ENCODE results near the gene CTNND2.

The CTNND2 gene

GRCh38 chr5:11293523-11293922 is 610.7 kb downstream of the CTNND2 start:
- WGBS (ENCODE audit: insufficient coverage, insufficient read length): 100% methylated on average over 1 of the region's 2 CpGs
- no peaks in the 10 kb centered on the region for H3K36me3 ChIP-seq (ENCODE audit: control insufficient read depth, insufficient read depth, low read length)
- H3K4me3 ChIP-seq (ENCODE audit: low read length): no peak overlapping the region
- no peak overlapping the region for H3K27ac ChIP-seq (ENCODE audit: low read length)
- DNase-seq (ENCODE audit: low read depth, low spot score): no peak
- no peaks in the 10 kb centered on the region for H3K4me1 ChIP-seq (ENCODE audit: control insufficient read depth, insufficient read depth, low read length)
- H3K9me3 ChIP-seq (ENCODE audit: control insufficient read depth, insufficient read depth, low read length): no peaks in the 10 kb centered on the region
- H3K27me3 ChIP-seq (ENCODE audit: control insufficient read depth, insufficient read depth, low read length): no peaks in the 10 kb centered on the region

- WGBS (ENCODE audit: insufficient coverage, insufficient read length): no CpG with 5 or more reads among the region's 1 CpG
- H3K27me3 ChIP-seq (ENCODE audit: control insufficient read depth, insufficient read depth, low read length): no peaks in the 10 kb centered on the region
These were observed 611.4 kb downstream of the CTNND2 start for GRCh38 chr5:11292648-11293356.

DNA sequence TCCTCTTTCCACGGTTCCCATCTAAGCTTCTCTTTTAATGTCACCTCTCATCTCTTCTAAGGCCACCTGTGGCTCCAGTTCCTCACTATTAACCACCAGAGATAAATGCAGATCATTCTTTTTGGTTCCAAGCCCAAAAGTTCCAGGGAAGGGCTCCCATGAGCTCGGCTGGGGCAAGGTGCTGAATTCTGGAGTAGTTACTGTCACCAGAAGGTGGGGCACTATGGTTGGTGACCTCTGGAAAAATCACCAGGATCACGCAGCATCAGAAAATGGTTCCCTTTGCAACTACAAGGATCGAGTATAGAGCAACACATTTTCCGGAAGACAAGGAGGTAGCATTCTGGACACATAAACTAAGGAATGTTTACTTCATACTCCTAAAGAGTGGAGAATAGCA is 614.5 kb downstream of the CTNND2 start:
- Histone ChIP-seq H3K4me3 (ENCODE audit: low read length) (no peak overlapping the region), H3K27me3 (ENCODE audit: control insufficient read depth, insufficient read depth, low read length) (no peaks in the 10 kb centered on the region), H3K27ac (ENCODE audit: low read length) (no peak overlapping the region), H3K9me3 (ENCODE audit: control insufficient read depth, insufficient read depth, low read length) (no peaks in the 10 kb centered on the region), H3K36me3 (ENCODE audit: control insufficient read depth, insufficient read depth, low read length) (no peaks in the 10 kb centered on the region), H3K4me1 (ENCODE audit: control insufficient read depth, insufficient read depth, low read length) (no peaks in the 10 kb centered on the region)
- DNase-seq (ENCODE audit: low read depth, low spot score): no peak
- no CpG with 5 or more reads among the region's 5 CpGs for WGBS (ENCODE audit: insufficient coverage, insufficient read length)

More at GRCh38 chr5:11292648-11293356, 611.4 kb downstream of the CTNND2 start:
- H3K9me3 ChIP-seq (ENCODE audit: control insufficient read depth, insufficient read depth, low read length): no peaks in the 10 kb centered on the region
- no peaks in the 10 kb centered on the region for H3K36me3 ChIP-seq (ENCODE audit: control insufficient read depth, insufficient read depth, low read length)
- H3K4me1 ChIP-seq (ENCODE audit: control insufficient read depth, insufficient read depth, low read length): no peaks in the 10 kb centered on the region
- no peak for DNase-seq (ENCODE audit: low read depth, low spot score)
- no peak overlapping the region for H3K4me3 ChIP-seq (ENCODE audit: low read length)
- H3K27ac ChIP-seq (ENCODE audit: low read length): no peak overlapping the region

DNA sequence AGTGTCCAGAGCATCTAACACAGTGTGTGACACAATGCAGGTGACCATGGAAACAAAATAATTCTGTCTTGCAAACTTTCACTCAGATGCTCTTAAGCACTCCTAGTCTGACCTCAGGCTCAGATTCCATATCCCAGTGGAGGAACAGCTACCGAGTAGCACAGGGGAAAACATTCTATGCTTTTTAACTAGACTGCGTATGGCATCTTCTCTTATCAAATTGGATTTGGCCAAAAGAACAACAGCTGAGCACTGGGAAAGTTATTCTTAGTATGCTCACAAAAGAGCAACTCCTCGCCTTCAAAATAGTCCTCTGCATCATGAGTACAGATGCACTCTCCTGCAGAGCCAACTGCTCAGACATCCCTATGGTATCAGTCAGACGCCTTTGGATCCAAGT is 615.0 kb downstream of the CTNND2 start:
- no peaks in the 10 kb centered on the region for H3K4me1 ChIP-seq (ENCODE audit: control insufficient read depth, insufficient read depth, low read length)
- H3K27me3 ChIP-seq (ENCODE audit: control insufficient read depth, insufficient read depth, low read length): no peaks in the 10 kb centered on the region
- no CpG with 5 or more reads among the region's 4 CpGs for WGBS (ENCODE audit: insufficient coverage, insufficient read length)
- H3K36me3 ChIP-seq (ENCODE audit: control insufficient read depth, insufficient read depth, low read length): no peaks in the 10 kb centered on the region
- H3K4me3 ChIP-seq (ENCODE audit: low read length): no peak overlapping the region
- H3K9me3 ChIP-seq (ENCODE audit: control insufficient read depth, insufficient read depth, low read length): no peaks in the 10 kb centered on the region
- no peak overlapping the region for H3K27ac ChIP-seq (ENCODE audit: low read length)
- no peak for DNase-seq (ENCODE audit: low read depth, low spot score)

DNA sequence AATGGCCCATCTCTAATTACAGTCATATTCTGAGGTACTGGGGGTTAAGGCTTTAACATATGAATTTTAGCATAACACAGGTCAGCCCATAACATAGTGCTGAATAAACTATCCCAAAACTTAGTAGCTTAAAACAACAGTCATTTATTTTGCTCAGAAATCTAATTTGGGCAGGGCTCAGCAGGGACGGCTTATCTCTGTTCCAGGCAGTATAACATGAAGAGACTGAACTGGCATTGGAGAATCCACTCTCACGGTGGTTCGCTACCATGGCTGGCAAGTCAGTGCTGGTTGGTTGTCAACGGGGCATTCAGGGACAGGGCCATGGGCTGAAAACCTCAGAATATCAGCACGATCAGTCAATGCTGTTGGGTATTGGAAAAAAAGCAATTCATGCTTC is 622.4 kb downstream of the CTNND2 start:
- Histone ChIP-seq H3K9me3 (ENCODE audit: control insufficient read depth, insufficient read depth, low read length) (no peaks in the 10 kb centered on the region), H3K4me1 (ENCODE audit: control insufficient read depth, insufficient read depth, low read length) (no peaks in the 10 kb centered on the region), H3K27me3 (ENCODE audit: control insufficient read depth, insufficient read depth, low read length) (no peaks in the 10 kb centered on the region), H3K36me3 (ENCODE audit: control insufficient read depth, insufficient read depth, low read length) (no peaks in the 10 kb centered on the region), H3K4me3 (ENCODE audit: low read length) (no peak overlapping the region), H3K27ac (ENCODE audit: low read length) (no peak overlapping the region)
- no peak for DNase-seq (ENCODE audit: low read depth, low spot score)
- WGBS (ENCODE audit: insufficient coverage, insufficient read length): no CpG with 5 or more reads among the region's 5 CpGs

- DNase-seq (ENCODE audit: low read depth, low spot score): no peak
- Histone ChIP-seq H3K27ac (ENCODE audit: low read length) (no peak overlapping the region), H3K9me3 (ENCODE audit: control insufficient read depth, insufficient read depth, low read length) (no peaks in the 10 kb centered on the region), H3K4me3 (ENCODE audit: low read length) (no peak overlapping the region), H3K27me3 (ENCODE audit: control insufficient read depth, insufficient read depth, low read length) (no peaks in the 10 kb centered on the region), H3K4me1 (ENCODE audit: control insufficient read depth, insufficient read depth, low read length) (no peaks in the 10 kb centered on the region), H3K36me3 (ENCODE audit: control insufficient read depth, insufficient read depth, low read length) (no peaks in the 10 kb centered on the region)
- no CpG with 5 or more reads among the region's 4 CpGs for WGBS (ENCODE audit: insufficient coverage, insufficient read length)
These were observed 626.9 kb downstream of the CTNND2 start for GRCh38 chr5:11277323-11277722.

DNA sequence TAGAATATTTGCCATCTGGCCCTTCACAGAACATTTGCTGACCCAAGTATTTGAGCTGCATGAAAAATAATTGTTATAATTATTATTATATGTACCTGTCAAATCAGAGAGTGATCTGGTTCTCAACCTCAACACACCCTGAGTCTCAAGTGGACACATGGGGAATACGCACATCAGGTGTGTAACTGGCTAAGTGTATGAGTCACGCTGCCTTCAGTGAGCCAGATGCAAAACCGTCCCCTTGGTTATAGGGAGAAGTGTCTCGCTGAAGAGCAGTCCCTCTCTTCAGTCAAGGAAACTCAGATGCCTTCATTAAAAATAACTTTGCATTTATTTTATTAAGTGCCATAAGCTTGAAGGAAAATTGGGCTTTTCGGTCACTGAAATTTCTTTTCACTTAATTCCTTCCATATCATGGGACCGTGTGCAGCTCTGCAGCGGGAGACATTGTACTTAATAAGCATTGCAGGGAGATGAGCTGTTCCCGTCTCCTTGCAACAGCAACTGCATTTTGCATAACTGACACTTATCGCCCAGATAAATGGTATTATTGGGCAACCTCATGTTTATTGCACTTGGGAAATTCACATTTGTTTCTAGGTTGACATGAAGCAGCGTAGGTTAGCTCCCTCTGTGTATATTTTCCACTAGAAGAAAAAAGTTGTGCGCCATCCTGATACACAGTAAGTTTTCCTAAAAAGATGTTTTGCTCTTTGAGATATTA is 630.9 kb downstream of the CTNND2 start:
- Histone ChIP-seq H3K4me1 (ENCODE audit: control insufficient read depth, insufficient read depth, low read length) (no peaks in the 10 kb centered on the region), H3K27me3 (ENCODE audit: control insufficient read depth, insufficient read depth, low read length) (no peaks in the 10 kb centered on the region), H3K36me3 (ENCODE audit: control insufficient read depth, insufficient read depth, low read length) (no peaks in the 10 kb centered on the region), H3K4me3 (ENCODE audit: low read length) (no peak overlapping the region), H3K9me3 (ENCODE audit: control insufficient read depth, insufficient read depth, low read length) (no peaks in the 10 kb centered on the region), H3K27ac (ENCODE audit: low read length) (no peak overlapping the region)
- no peak for DNase-seq (ENCODE audit: low read depth, low spot score)
- WGBS (ENCODE audit: insufficient coverage, insufficient read length): no CpG with 5 or more reads among the region's 11 CpGs

DNA sequence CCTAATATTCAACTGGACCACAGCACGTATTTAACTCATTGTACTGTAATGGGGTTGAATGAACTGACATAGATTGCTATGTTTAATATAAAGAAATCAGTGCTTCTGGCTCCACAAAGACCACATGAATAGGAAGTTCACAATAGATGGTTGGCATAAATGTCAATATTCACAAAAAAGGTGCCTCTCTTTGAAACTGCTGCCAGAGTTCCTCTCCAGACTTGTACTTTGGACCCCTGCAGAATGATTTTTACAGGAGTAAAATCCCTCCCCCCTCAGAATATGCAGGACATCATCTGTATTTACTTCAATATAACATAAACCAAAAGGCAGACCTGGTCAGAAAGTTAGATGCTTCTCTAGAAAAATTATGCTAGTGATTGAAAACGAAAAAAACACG is 634.7 kb downstream of the CTNND2 start:
- H3K27me3 ChIP-seq (ENCODE audit: control insufficient read depth, insufficient read depth, low read length): no peaks in the 10 kb centered on the region
- no CpG with 5 or more reads among the region's 3 CpGs for WGBS (ENCODE audit: insufficient coverage, insufficient read length)
- H3K4me3 ChIP-seq (ENCODE audit: low read length): no peak overlapping the region
- no peak overlapping the region for H3K27ac ChIP-seq (ENCODE audit: low read length)
- H3K9me3 ChIP-seq (ENCODE audit: control insufficient read depth, insufficient read depth, low read length): no peaks in the 10 kb centered on the region
- no peak for DNase-seq (ENCODE audit: low read depth, low spot score)
- H3K36me3 ChIP-seq (ENCODE audit: control insufficient read depth, insufficient read depth, low read length): no peaks in the 10 kb centered on the region
- no peaks in the 10 kb centered on the region for H3K4me1 ChIP-seq (ENCODE audit: control insufficient read depth, insufficient read depth, low read length)

DNA sequence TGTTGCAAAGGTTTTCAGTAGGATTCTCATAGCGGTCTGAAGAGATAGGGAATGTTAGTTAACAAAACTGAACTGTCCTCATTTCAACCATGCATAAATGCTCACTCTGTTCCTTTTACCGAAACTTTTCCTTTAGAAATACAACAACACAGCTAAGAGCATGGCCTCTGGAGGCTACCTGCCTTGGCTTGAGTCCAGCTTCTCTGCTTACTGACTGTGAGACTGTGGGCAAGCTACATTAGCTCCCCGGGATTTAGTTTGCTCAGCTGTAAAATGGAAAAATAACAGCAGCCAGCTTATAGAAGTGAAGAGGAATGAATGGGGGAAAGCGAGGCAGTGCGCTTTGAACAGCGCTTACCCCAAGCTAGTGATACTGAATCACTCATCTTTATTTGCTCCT is 635.4 kb downstream of the CTNND2 start:
- H3K4me3 ChIP-seq (ENCODE audit: low read length): no peak overlapping the region
- no CpG with 5 or more reads among the region's 6 CpGs for WGBS (ENCODE audit: insufficient coverage, insufficient read length)

GRCh38 chr5:11266331-11266730 is 637.9 kb downstream of the CTNND2 start:
- Histone ChIP-seq H3K4me1 (ENCODE audit: control insufficient read depth, insufficient read depth, low read length) (no peaks in the 10 kb centered on the region), H3K9me3 (ENCODE audit: control insufficient read depth, insufficient read depth, low read length) (no peaks in the 10 kb centered on the region), H3K36me3 (ENCODE audit: control insufficient read depth, insufficient read depth, low read length) (no peaks in the 10 kb centered on the region), H3K27me3 (ENCODE audit: control insufficient read depth, insufficient read depth, low read length) (no peaks in the 10 kb centered on the region), H3K4me3 (ENCODE audit: low read length) (no peak overlapping the region), H3K27ac (ENCODE audit: low read length) (no peak overlapping the region)
- no CpG with 5 or more reads among the region's 2 CpGs for WGBS (ENCODE audit: insufficient coverage, insufficient read length)
- DNase-seq (ENCODE audit: low read depth, low spot score): no peak

More for the DNA sequence above, 635.4 kb downstream of the CTNND2 start:
- H3K4me1 ChIP-seq (ENCODE audit: control insufficient read depth, insufficient read depth, low read length): no peaks in the 10 kb centered on the region
- no peaks in the 10 kb centered on the region for H3K27me3 ChIP-seq (ENCODE audit: control insufficient read depth, insufficient read depth, low read length)
- H3K36me3 ChIP-seq (ENCODE audit: control insufficient read depth, insufficient read depth, low read length): no peaks in the 10 kb centered on the region
- no peak overlapping the region for H3K27ac ChIP-seq (ENCODE audit: low read length)
- no peak for DNase-seq (ENCODE audit: low read depth, low spot score)
- H3K9me3 ChIP-seq (ENCODE audit: control insufficient read depth, insufficient read depth, low read length): no peaks in the 10 kb centered on the region

DNA sequence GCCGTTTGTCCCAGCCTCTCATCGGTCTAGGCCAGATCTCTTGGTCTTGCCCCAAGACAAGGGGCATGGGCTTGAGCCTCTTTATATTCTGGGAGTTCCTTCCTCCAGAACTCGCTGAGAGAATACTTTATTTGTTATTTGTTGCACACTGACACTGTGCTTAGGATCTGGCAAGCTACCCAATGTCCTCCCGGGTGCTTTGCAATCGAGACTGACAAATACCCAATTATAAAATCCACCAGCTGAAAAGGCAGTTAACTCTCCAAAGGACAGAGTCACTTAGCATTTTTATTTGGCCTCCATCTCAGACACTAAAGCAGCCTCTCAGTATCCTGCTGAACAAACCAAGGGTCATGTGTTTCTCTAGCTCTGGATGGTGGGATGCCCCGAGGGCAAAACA is 643.0 kb downstream of the CTNND2 start:
- Histone ChIP-seq H3K4me3 (ENCODE audit: low read length) (no peak overlapping the region), H3K36me3 (ENCODE audit: control insufficient read depth, insufficient read depth, low read length) (no peaks in the 10 kb centered on the region), H3K4me1 (ENCODE audit: control insufficient read depth, insufficient read depth, low read length) (no peaks in the 10 kb centered on the region), H3K9me3 (ENCODE audit: control insufficient read depth, insufficient read depth, low read length) (no peaks in the 10 kb centered on the region), H3K27me3 (ENCODE audit: control insufficient read depth, insufficient read depth, low read length) (no peaks in the 10 kb centered on the region), H3K27ac (ENCODE audit: low read length) (no peak overlapping the region)
- no CpG with 5 or more reads among the region's 6 CpGs for WGBS (ENCODE audit: insufficient coverage, insufficient read length)
- DNase-seq (ENCODE audit: low read depth, low spot score): no peak
